HG02588 (cell line): ENCODE data around the gene RADIL.
A peak's percentile ranks its signal among the peaks of the same experiment; 100 is the strongest.
"Not testable (repeated sequence)": the region's sequence is repeated elsewhere in the genome, so short reads cannot be mapped to it uniquely, and the experiment has no call there.

Source experiments
- ATAC-seq: cut with Tn5 transposase; IDR thresholded peaks from one replicate; pipeline ENCODE4 v1.9.1; 2021; ENCODE audit warnings: mild to moderate bottlenecking, moderate library complexity; ENCODE audit not compliant: unreplicated experiment

RADIL gene, protein sequence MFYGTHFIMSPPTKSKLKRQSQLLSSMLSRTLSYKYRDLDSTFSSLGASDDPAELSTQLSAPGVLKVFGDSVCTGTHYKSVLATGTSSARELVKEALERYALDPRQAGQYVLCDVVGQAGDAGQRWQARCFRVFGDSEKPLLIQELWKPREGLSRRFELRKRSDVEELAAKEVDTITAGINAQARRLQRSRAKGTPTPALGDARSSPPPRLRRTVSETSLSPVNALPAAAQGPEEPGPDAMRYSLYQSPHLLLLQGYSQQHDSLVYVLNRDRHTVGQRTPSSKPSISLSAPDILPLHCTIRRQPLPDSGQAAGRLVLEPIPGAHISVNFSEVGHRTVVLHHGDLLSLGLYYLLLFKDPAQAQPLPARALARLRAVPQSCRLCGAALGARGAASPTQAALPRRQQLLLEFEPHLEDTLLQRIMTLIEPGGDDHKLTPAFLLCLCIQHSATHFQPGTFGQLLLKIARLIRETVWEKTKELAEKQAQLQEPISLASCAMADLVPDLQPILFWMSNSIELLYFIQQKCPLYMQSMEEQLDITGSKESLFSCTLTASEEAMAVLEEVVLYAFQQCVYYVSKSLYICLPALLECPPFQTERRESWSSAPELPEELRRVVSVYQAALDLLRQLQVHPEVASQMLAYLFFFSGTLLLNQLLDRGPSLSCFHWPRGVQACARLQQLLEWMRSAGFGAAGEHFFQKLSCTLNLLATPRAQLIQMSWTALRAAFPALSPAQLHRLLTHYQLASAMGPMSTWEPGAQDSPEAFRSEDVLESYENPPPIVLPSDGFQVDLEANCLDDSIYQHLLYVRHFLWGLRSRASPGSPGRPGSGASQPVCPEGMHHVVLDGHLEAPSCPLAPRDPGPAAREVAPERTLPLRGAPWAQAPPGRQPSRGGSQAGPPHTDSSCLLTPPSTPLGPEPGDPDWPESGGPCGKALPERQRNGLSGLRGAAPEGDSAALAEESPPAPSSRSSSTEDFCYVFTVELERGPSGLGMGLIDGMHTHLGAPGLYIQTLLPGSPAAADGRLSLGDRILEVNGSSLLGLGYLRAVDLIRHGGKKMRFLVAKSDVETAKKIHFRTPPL

GRCh38 chr7:4883372-4884144, at the start of gene RADIL:
Gene RADIL, minus strand, starts transcription at chr7:4883716. Its CDS starts 5,577 bp downstream, at chr7:4878139.
- ATAC-seq: peak; percentile 66

GRCh38 chr7:4931943-4932342, 48.4 kb upstream of the RADIL start:
- ATAC-seq: no peak

DNA sequence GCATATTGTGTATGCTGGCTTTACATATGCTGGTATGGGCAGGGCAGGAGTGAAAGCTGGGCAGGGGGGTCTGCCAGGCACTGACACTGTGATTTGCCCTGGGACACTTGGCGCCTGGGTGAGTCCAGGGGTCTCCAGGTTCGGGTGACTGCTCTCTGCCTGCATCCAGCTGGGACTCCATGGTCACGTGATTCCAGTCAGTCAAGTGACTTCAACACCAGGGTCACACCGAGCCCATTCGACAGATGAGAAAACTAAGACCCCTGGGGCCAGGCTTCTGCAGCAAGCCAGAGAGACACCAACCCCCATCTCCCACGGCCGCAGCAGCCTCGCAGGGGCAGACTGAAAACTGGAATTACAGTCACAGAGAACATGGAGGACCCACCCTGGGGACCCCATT, 45.5 kb upstream of the RADIL start:
- no peak for ATAC-seq

DNA sequence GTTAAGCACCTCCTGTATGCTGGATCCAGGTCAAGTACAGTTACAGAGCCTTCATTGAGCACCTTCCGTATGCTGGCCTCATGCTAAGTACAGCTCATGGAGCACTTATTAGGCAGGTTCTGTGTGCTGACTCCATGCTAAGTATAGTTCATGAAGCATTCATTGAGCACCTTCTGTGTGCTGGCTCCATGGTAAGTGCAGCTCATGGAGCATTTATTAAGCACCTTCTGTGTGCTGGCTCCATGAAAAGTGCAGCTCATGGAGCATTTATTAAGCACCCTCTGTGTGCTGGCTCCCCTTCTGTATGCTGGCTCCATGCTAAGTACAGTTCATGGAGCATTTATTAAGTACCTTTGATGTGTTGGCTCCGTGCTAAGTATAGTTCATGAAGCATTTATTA, 44.9 kb upstream of the RADIL start:
- ATAC-seq: no peak

DNA sequence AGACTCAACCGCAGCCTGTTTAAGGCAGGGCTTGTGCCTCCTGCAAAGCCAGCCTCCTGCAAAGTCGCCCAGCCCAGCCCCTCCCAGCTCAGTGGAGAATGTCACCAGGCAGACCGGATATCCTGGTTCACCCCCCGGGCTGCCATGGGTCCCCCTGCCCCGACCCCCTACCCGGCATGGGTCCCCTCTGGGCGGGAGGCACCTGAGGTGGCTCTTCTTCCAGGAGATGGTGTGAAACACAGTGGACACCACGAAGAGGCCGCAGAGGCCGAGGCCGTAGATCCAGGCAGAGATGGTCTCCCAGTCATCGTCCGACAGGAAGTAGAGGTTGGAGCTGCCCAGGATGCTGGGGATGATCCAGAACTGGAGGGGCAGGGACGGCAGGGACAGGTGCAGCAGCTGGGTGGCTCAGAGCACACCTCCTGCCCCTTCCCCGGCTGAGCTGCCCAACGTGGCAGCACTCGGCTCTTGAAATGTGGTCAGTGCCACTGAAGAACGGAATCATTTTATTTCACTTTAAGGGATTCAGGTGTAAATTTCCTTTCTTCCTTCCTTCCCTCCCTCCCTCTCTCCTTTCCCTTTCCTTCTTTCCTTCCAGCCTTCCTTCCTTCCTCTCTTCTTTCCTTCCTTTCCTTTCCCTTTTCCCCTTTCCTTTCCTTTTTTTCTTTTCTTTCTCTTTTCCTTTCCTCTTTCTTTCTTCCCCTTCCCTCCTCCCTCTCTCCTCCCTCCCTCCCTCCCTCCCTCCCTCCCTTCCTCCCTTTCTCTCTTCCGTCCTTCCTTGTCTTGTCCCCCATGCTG, 36.7 kb upstream of the RADIL start:
- no peak for ATAC-seq

DNA sequence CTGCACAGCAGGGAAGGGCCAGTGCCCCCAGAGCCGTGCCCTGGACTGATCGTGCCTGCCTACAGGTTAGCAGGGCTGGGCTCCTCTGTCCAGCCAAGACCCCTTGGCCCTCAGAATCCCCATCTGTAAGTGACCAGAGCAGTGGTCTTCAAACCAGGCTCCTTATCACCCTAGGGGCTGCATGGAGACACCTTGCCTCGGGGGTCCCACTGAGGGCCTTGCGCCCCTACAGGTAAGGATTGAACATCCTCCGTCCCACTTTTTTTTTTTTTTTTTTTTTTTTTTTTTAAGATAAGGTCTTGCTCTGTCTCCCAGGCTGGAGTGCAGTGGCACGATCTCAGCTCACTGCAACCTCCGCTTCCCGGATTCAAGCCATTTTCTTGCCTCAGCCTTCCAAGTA, 32.6 kb upstream of the RADIL start:
- ATAC-seq: no peak

GRCh38 chr7:4911111-4911828, 27.8 kb upstream of the RADIL start:
- no peak for ATAC-seq

DNA sequence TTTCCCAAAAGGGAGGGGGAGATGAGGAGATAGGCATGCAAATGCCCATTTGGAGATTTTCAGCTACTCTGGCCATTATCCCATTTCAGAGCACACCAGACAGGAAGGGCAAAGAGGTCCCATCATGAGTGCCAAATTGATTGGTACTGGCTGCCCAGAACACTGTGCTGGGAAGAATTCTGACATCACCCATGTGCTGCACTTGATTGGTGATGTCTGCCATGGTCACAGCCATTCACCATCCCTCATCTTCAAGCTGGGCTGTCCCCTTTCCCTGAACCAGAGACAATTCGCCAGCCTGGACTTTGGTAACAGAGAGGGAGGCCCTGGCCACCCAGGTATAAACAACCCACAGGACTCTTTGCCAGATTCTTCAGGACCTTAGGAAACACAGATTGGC, 23.2 kb upstream of the RADIL start:
- ATAC-seq: no peak

DNA sequence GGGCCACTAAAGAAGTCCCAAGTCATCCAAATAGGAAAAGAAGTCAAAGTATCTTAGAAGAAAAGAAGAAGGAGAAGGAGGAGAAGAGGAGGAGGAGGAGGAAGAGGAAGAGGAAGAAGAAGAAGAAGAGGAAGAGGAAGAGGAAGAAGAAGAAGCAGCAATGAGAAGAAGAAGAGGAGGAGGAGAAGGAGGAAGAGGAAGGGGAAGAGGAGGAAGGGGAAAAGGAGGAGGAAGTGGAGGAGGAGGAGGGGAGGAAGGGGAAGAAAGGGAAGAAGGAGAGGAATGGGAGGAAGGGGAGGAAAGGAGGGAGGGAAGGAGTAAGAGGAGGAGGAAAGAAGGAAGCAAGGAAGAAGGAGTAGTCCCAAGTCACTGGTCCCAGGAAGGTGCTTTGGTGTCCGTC, 21.7 kb upstream of the RADIL start:
- no peak for ATAC-seq

GRCh38 chr7:4904346-4904745, 20.8 kb upstream of the RADIL start:
- ATAC-seq: no peak

DNA sequence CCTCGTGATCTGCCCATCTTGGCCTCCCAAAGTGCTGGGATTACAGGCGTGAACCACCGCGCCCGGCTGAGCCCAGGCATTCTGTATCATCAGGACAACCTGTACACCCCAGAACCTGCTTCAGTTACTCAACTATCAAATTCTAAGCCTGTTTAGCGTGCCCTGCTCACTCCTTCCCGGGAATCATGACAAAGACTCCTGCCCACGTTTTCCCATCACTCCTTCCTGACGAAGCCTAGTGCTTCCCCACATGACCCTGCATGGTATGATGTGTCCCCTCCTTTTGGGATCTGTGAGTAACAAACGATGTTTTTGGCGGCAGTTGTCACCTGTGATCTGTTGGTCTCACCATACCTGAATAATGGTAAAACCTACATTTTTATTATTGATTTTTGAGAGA, 12.2 kb upstream of the RADIL start:
- ATAC-seq: no peak

DNA sequence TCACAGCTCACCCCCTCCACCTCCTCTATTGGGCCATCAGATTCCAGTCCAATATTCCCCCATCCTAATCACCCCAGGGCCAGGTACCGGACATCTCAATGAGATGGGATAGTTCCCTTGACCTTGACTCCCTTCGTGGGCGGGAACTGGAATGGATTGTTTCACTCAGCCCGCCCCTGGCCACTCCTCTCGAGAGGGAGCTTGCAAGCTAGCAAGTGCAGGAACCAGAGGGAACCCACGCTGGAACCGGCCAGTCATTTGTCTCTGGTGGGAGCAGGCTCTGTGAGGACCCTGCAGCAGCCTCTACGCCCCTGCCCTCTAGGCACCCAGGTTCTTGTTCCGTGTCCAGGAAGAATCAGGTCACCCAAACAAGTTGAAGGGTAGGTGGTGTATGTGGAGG, 11.0 kb upstream of the RADIL start:
- ATAC-seq: no peak

DNA sequence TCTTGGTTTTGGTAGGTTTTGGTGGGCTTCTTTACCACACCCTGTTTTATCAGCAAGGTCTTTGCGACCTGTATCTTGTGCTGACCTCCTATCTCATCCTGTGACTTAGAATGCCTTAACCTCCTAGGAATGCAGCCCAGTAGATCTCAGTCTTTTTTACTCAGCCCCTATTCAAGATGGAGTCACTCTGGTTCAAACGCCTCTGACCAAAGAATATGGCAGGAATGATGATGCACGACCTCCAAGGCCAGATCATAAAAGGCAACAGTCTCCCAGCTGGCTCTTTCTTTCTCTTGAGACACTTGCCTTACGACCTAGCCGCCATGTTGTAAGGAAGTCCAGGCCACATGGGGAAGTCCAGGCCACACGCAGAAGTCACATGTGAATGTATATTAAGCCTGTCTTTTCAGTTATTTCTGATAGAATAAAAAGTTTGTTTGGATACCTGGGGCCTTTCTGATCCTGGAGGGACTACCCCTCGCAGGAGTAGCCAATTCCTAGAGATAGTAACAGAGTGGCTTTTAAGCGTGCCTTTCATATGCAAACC, 10.5 kb upstream of the RADIL start:
- no peak for ATAC-seq

DNA sequence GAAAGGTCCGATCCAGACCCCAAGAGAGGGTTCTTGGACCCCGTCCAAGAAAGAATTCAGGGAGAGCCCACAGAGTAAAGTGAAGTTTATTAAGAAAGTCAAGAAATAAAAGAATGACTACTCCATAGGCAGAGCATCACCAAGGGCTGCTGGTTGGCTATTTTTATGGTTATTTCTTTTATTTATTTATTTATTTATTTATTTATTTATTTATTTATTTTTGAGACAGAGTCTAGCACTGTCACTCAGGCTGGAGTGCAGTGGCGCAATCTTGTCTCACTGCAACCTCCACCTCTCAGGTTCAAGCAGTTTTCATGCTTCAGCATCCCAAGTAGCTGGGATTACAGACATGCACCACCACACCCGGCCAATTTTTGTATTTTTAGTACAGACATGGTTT, 9.7 kb upstream of the RADIL start:
- not testable (repeated sequence) for ATAC-seq

GRCh38 chr7:4891522-4891921, 8.0 kb upstream of the RADIL start:
- not testable (repeated sequence) for ATAC-seq

GRCh38 chr7:4889682-4890081, 6.2 kb upstream of the RADIL start:
- no peak for ATAC-seq

GRCh38 chr7:4888161-4888560, 4.6 kb upstream of the RADIL start:
- ATAC-seq: no peak

DNA sequence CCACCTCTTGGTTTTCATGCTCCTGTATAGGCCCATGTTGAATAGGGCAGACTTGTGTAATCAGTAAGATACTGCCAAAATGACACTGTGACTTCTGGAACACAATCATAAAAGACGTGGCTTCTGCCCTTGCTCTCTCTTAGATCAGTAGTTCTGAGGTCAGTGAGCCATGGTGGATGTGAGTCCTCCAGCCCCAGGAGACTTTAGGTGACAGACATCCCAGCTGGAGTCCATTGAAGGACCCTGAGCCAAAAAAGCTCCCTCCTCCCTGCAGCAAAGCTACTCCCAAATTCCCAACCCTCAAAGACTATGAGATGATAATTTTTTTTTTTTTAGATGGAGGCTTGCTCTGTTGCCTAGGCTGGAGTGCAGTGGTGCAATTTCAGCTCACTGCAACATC, 3.2 kb upstream of the RADIL start:
- ATAC-seq: no peak

DNA sequence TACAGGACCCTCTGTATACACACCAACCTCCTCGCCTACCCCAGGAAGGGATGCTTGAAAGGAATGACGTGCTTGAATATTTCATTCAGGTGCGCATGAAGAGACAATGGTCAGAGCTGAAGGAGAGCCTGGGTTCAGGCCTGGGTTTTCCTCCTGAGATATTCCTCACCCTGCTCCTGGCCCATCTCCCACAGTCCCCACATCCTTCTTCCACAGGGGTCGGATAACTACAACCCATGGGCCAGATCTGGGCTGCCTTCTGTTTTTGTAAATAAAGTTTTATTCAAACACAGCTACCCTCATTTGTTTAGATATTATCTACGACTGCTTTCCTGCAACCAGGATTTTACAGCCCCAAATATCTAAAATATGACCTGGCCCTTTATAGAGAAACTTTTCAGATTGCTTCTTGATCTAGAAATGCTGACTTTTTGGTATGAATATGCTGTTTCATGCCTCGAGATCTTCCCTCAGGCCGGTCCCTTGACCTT, 1.8 kb upstream of the RADIL start:
- ATAC-seq: no peak
